OCI-LY3 (cell line): Measurements from ENCODE around the gene RORB.

Experiments used
- CTCF ChIP-seq: fragments of 200-600, 300-600 bp; sonication (generic); IDR thresholded peaks from 2 replicates; pipeline ENCODE4 v1.5.1; 2014; ENCODE audit warnings: antibody characterized with exemption, low read length, low read depth
- EZH2phosphoT487 ChIP-seq: fragments of 200-600 bp; shearing (Covaris generic); IDR thresholded peaks from 2 replicates; pipeline ENCODE4 v1.6.1; 2018; ENCODE audit warnings: antibody characterized with exemption, mixed run types, low read depth

DNA sequence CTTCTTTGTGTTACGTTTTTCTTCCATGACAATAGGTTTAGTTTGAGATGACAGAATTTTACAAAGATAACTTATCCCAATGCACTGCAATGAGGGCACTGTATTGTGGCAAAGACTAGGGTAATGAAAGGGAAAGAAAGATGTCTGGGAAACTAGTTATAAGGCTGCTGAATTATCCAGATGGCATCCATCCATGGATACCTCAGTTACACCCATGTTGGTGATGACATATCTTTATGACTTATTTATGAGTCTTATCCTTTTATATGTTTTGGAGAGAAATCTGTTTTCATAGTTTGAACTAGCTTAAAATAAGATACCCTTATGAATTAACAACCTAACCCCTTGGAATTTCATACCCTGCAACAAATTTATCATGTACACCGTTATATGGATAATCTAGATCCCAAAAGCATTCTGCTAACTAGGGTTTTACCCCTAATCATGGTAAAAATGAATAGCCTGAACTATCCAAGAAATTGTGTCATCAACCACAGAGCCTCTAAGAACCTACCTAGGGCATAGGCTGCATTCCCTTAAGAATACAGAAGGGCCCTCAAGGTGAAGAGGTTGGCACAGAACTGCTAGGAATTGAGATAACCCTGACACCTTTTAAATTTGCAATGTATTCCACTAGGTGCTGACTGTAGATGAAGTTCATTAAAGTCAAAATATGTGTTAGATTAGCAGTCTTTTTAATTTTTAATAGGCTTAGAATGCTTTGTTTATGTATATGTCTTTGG is 49.5 kb upstream of the RORB start:
- TF ChIP-seq EZH2phosphoT487 (no peak), CTCF (no peak)
